ENCODE measurements around the gene LILRA6.
A peak's percentile ranks its signal among the peaks of the same experiment; 100 is the strongest.
"Not testable (repeated sequence)": the region's sequence is repeated elsewhere in the genome, so short reads cannot be mapped to it uniquely, and the experiment has no call there.

Gene LILRA6

GRCh38 chr19:54280441-54280840 is 37.9 kb upstream of the LILRA6 start:
- not testable (repeated sequence) for H3K36me3 ChIP-seq (ENCODE audit: control insufficient read depth in 1 of 2, insufficient read depth in 2 of 2, low read length in 2 of 2); H3K4me3 ChIP-seq (ENCODE audit: low read depth, low read length); H2AK5ac ChIP-seq (ENCODE audit: low read length); H2BK5ac ChIP-seq (ENCODE audit: low read depth, low read length, poor library complexity); H2AFZ ChIP-seq (ENCODE audit: insufficient read depth, low read length, poor library complexity); H3K27ac ChIP-seq (ENCODE audit: low read depth, low read length); H3K14ac ChIP-seq (ENCODE audit: low read length); H3K4me2 ChIP-seq (ENCODE audit: low read length); H2BK120ac ChIP-seq (ENCODE audit: insufficient read depth, low read length, poor library complexity); H4K91ac ChIP-seq (ENCODE audit: low read depth, low read length); H3K4ac ChIP-seq (ENCODE audit: low read depth, low read length); H4K12ac ChIP-seq (ENCODE audit: low read depth, low read length); H3K18ac ChIP-seq (ENCODE audit: low read length); H3K27me3 ChIP-seq (ENCODE audit: insufficient read depth, low read length); H4K8ac ChIP-seq (ENCODE audit: low read depth, low read length); H3K23ac ChIP-seq (ENCODE audit: low read length); H3K9ac ChIP-seq (ENCODE audit: low read length); H3K79me2 ChIP-seq (ENCODE audit: control insufficient read depth, insufficient read depth, low read length, poor library complexity); H3K9me3 ChIP-seq (ENCODE audit: insufficient read depth, low read depth, low read length); H3K79me1 ChIP-seq (ENCODE audit: low read length); H3K4me1 ChIP-seq (ENCODE audit: control insufficient read depth in 1 of 2, insufficient read depth in 2 of 2, low read length in 2 of 2); H2BK12ac ChIP-seq (ENCODE audit: low read length)
- no CpG with 5 or more reads among the region's 10 CpGs for WGBS (ENCODE audit: extremely low coverage, insufficient coverage, insufficient read length)
- peak in 1 of 2 donors; percentile 7 for DNase-seq

- H3K4me2 ChIP-seq (ENCODE audit: low read length); H2AFZ ChIP-seq (ENCODE audit: insufficient read depth, low read length, poor library complexity); H3K4me1 ChIP-seq (ENCODE audit: control insufficient read depth in 1 of 2, insufficient read depth in 2 of 2, low read length in 2 of 2); H2BK5ac ChIP-seq (ENCODE audit: low read depth, low read length, poor library complexity); H4K12ac ChIP-seq (ENCODE audit: low read depth, low read length); H3K9ac ChIP-seq (ENCODE audit: low read length); H3K27me3 ChIP-seq (ENCODE audit: insufficient read depth, low read length); H3K4ac ChIP-seq (ENCODE audit: low read depth, low read length); H3K9me3 ChIP-seq (ENCODE audit: insufficient read depth, low read depth, low read length); H2BK120ac ChIP-seq (ENCODE audit: insufficient read depth, low read length, poor library complexity); H3K27ac ChIP-seq (ENCODE audit: low read depth, low read length); H3K23ac ChIP-seq (ENCODE audit: low read length); H2AK5ac ChIP-seq (ENCODE audit: low read length); DNase-seq; H3K4me3 ChIP-seq (ENCODE audit: low read depth, low read length); H3K18ac ChIP-seq (ENCODE audit: low read length); H4K8ac ChIP-seq (ENCODE audit: low read depth, low read length); H2BK12ac ChIP-seq (ENCODE audit: low read length); H4K91ac ChIP-seq (ENCODE audit: low read depth, low read length); H3K79me1 ChIP-seq (ENCODE audit: low read length); H3K14ac ChIP-seq (ENCODE audit: low read length); H3K36me3 ChIP-seq (ENCODE audit: control insufficient read depth in 1 of 2, insufficient read depth in 2 of 2, low read length in 2 of 2); H3K79me2 ChIP-seq (ENCODE audit: control insufficient read depth, insufficient read depth, low read length, poor library complexity): not testable (repeated sequence)
- WGBS (ENCODE audit: extremely low coverage, insufficient coverage, insufficient read length) = no CpG with 5 or more reads among the region's 4 CpGs
Measured at GRCh38 chr19:54280025-54280424, 37.4 kb upstream of the LILRA6 start.

DNA sequence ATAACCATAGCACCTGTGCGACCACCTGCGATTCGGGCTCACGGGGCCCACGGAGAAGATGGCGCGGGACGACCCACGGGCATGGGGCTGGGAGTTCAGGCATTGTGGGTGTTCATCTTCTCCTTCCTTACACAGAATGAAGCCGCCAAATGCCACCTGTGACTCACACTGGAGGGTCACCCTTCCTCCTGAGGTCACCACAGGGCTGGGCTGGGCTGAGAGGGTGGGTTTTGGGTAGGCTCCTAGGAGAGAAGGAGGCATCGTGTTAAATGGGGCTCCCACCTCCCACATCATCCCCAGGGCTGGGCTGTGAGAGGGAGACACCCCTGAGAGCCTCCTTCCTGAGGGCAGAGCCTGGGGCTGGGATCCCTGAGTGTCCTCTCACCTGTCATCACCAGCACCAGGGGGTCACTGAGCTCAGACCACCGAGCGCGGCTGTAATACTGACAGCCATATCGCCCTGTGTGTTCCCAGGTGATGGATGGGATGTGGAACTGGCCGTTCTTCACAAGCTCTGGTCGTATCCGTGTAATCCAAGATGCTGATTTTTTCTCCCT is 36.9 kb upstream of the LILRA6 start:
- Histone ChIP-seq H4K8ac (ENCODE audit: low read depth, low read length) (no peak overlapping the region), H2BK5ac (ENCODE audit: low read depth, low read length, poor library complexity) (no peak overlapping the region), H3K27me3 (ENCODE audit: insufficient read depth, low read length) (no peaks in the 10 kb centered on the region), H3K14ac (ENCODE audit: low read length) (no peak overlapping the region), H3K18ac (ENCODE audit: low read length) (no peak overlapping the region), H3K4me1 (ENCODE audit: control insufficient read depth in 1 of 2, insufficient read depth in 2 of 2, low read length in 2 of 2) (no peaks in the 10 kb centered on the region), H2AFZ (ENCODE audit: insufficient read depth, low read length, poor library complexity) (no peak overlapping the region), H3K4me2 (ENCODE audit: low read length) (no peak overlapping the region), H3K79me2 (ENCODE audit: control insufficient read depth, insufficient read depth, low read length, poor library complexity) (no peaks in the 10 kb centered on the region), H3K36me3 (ENCODE audit: control insufficient read depth in 1 of 2, insufficient read depth in 2 of 2, low read length in 2 of 2) (no peaks in the 10 kb centered on the region), H2AK5ac (ENCODE audit: low read length) (no peak overlapping the region), H3K79me1 (ENCODE audit: low read length) (no peaks in the 10 kb centered on the region), H2BK12ac (ENCODE audit: low read length) (no peak overlapping the region), H3K4me3 (ENCODE audit: low read depth, low read length) (no peak overlapping the region), H3K23ac (ENCODE audit: low read length) (no peak overlapping the region), H3K27ac (ENCODE audit: low read depth, low read length) (no peak overlapping the region), H3K9me3 (ENCODE audit: insufficient read depth, low read depth, low read length) (no peaks in the 10 kb centered on the region), H3K9ac (ENCODE audit: low read length) (no peak overlapping the region), H2BK120ac (ENCODE audit: insufficient read depth, low read length, poor library complexity) (no peak overlapping the region), H3K4ac (ENCODE audit: low read depth, low read length) (no peak overlapping the region), H4K12ac (ENCODE audit: low read depth, low read length) (no peak overlapping the region), H4K91ac (ENCODE audit: low read depth, low read length) (no peak overlapping the region)
- DNase-seq = no peak
- no CpG with 5 or more reads among the region's 18 CpGs for WGBS (ENCODE audit: extremely low coverage, insufficient coverage, insufficient read length)

GRCh38 chr19:54278571-54279195 is 36.1 kb upstream of the LILRA6 start:
- H2BK5ac ChIP-seq (ENCODE audit: low read depth, low read length, poor library complexity); H2BK12ac ChIP-seq (ENCODE audit: low read length); H3K4ac ChIP-seq (ENCODE audit: low read depth, low read length); H3K9me3 ChIP-seq (ENCODE audit: insufficient read depth, low read depth, low read length); H3K9ac ChIP-seq (ENCODE audit: low read length); H4K8ac ChIP-seq (ENCODE audit: low read depth, low read length); H2BK120ac ChIP-seq (ENCODE audit: insufficient read depth, low read length, poor library complexity); H3K79me2 ChIP-seq (ENCODE audit: control insufficient read depth, insufficient read depth, low read length, poor library complexity); H3K27ac ChIP-seq (ENCODE audit: low read depth, low read length); H3K4me3 ChIP-seq (ENCODE audit: low read depth, low read length); H3K27me3 ChIP-seq (ENCODE audit: insufficient read depth, low read length); DNase-seq; H2AK5ac ChIP-seq (ENCODE audit: low read length); H3K79me1 ChIP-seq (ENCODE audit: low read length); H2AFZ ChIP-seq (ENCODE audit: insufficient read depth, low read length, poor library complexity); H3K4me1 ChIP-seq (ENCODE audit: control insufficient read depth in 1 of 2, insufficient read depth in 2 of 2, low read length in 2 of 2); H4K12ac ChIP-seq (ENCODE audit: low read depth, low read length); H3K14ac ChIP-seq (ENCODE audit: low read length); H3K18ac ChIP-seq (ENCODE audit: low read length); H3K4me2 ChIP-seq (ENCODE audit: low read length); H4K91ac ChIP-seq (ENCODE audit: low read depth, low read length); H3K23ac ChIP-seq (ENCODE audit: low read length); H3K36me3 ChIP-seq (ENCODE audit: control insufficient read depth in 1 of 2, insufficient read depth in 2 of 2, low read length in 2 of 2): not testable (repeated sequence)
- no CpG with 5 or more reads among the region's 15 CpGs for WGBS (ENCODE audit: extremely low coverage, insufficient coverage, insufficient read length)
